ENCODE results near the gene PFKL. TPM values are rescaled to one million over a fixed set of nuclear protein-coding genes. Genes with fewer than 3 reads are reported as not detected.

The PFKL gene
- total RNA-seq, 1 donor from 2014 or later = 125 TPM

DNA sequence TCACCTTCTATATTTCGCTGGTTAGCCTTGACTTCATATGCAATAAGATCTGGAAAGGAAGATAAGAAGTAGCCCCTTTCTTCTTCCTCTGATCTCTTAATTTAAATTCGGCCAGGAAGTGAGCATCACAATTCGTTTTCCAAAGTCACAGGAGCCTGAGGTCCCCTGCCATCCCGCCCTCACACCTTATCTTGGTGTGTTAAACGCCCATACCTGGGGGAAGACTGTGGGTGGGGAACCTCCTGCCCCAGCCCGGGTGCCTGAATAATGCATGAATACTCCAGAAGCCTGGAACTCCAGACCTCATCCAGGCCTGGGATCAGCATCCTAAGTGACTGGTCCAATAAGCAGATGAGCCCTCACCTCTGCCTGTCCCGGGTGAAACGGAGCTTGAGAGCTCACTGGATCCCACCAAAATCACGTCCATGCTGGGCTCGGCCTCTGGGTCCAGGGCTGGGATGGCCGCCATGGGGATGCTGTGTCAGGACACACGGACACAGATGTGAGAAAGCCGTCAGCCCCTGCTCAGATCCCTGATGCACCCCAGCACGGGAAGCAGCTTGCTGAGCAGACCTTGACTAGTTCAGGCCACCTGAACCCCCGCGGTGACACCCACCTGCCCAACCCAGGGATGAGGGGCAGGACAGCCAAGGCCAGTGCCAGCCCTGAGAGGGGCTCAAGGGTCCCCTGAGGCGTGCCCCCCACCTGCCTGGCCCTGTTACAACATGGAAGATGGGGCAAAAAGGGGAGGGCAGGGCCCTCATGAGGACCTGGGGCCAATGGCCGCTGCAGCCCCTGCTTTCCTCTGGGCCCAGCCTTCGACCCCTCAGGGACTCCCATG is 38.8 kb upstream of the PFKL start:
- no peak for TF ChIP-seq CTCF (conservative IDR thresholded peaks at IDR 0.05; ENCODE audit: low read depth, low read length)
- H3K4me3 ChIP-seq (ENCODE audit: low read depth, low read length) = no peak overlapping the region
- no peak for DNase-seq (ENCODE audit: low read depth)

GRCh38 chr21:44261675-44262295 is 38.1 kb upstream of the PFKL start, which contains the start of gene DNMT3L:
TSS of gene DNMT3L (minus strand) at chr21:44261897. CDS start at chr21:44261259, 638 bp downstream.
- TF ChIP-seq CTCF (conservative IDR thresholded peaks at IDR 0.05; ENCODE audit: low read depth, low read length) = no peak
- no peak for DNase-seq (ENCODE audit: low read depth)
- H3K4me3 ChIP-seq (ENCODE audit: low read depth, low read length) = no peak within 1 kb of the TSS

DNA sequence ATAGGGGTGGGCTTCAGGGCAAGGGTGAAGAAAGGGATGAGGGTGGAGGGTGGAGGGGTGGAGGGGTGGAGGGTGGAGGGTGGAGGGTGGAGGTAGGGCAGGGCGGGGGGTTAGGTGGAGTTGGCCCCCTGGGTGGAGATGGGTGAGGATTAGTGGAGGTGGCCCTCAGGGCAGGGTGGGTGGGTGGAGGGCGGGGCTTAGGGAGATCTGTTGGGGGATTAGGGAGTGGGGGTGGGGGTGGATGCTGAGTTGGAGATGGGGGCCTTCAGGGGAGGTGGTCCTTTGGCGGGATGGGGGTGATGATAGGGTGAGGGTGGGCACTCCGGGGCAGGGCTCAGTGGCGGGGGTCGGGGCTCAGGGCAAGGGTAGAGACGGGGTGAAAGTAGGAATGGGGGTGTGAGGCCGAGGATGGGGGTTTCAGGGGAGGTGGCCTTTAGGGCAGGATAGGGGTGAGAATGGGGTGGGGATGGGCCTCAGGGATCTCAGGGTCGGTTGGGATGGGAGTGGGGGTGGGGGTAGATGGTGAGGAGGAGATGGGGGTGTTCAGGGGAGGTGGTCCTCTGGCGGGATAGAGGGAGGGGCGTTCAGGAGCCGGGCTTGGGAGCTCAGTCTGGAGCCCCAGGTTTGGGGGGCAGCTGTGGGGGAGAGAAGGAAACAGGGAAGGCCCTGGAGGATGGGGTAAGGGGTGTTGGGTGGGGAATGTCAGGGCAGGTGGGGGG is 37.4 kb upstream of the PFKL start:
- TF ChIP-seq CTCF (conservative IDR thresholded peaks at IDR 0.05; ENCODE audit: low read depth, low read length) = no peak
- DNase-seq (ENCODE audit: low read depth) = no peak
- H3K4me3 ChIP-seq (ENCODE audit: low read depth, low read length) = no peak overlapping the region

- H3K4me3 ChIP-seq (ENCODE audit: low read depth, low read length) = no peak overlapping the region
- TF ChIP-seq CTCF (conservative IDR thresholded peaks at IDR 0.05; ENCODE audit: low read depth, low read length) = no peak
- no peak for DNase-seq (ENCODE audit: low read depth)
These were observed 36.6 kb upstream of the PFKL start for GRCh38 chr21:44263221-44263760.

- H3K4me3 ChIP-seq (ENCODE audit: low read depth, low read length) = no peak overlapping the region
- no peak for TF ChIP-seq CTCF (conservative IDR thresholded peaks at IDR 0.05; ENCODE audit: low read depth, low read length)
- no peak for DNase-seq (ENCODE audit: low read depth)
These were observed 36.1 kb upstream of the PFKL start for GRCh38 chr21:44263768-44264167.

DNA sequence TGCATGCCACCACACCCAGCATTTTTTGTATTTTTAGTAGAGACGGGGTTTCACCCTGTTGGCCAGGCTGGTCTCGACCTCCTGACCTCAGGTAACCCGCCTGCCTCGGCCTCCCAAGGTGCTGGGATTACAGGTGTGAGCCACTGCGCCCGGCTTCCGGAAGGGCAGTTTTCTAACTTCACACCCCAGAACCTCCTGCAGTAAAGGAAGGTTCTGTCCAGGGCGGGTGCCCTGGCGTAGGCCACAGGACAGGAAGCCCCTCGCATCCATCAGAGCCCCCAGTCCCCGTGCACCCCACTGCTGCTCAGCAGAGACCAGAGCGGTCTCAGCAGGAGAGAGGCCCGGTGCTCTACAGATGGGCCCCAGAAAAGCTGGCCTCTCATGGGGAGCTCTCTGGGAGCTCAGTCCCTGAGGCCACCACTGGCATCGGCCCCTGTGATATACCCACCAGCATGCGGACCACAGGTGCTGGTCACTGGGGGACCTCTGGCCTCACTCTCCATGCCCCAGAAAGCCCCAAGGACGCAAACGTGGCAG is 34.1 kb upstream of the PFKL start:
- H3K4me3 ChIP-seq (ENCODE audit: low read depth, low read length) = no peak overlapping the region
- no peak for DNase-seq (ENCODE audit: low read depth)
- no peak for TF ChIP-seq CTCF (conservative IDR thresholded peaks at IDR 0.05; ENCODE audit: low read depth, low read length)
